HG03139 (cell line): ENCODE measurements around the gene CRYGD.

Source experiments
- ATAC-seq: cut with Tn5 transposase; IDR thresholded peaks from one replicate; pipeline ENCODE4 v1.9.1; 2021; ENCODE audit not compliant: unreplicated experiment

The CRYGD gene

DNA sequence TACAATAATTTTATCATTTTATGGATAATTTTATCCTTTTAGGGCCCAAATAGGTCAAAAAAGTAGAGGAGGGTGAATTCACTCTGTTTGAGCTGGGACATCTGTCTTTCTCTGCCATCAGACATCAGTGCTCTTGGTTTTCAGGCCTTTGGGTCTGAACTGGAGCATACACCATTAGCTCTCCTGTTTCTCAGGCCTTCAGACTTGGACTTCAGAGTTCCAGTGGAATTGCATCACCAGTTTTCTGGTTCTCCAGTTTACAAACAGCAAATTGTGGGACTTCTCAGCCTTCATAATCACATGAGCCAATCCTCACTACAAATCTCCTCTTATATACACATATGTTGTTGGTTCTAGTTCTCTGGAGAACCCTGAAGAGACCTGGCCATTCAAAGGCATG lies 33.9 kb downstream of the CRYGD start:
- no peak for ATAC-seq

- ATAC-seq: no peak
These were observed 38.3 kb downstream of the CRYGD start for GRCh38 chr2:208086029-208086428.

DNA sequence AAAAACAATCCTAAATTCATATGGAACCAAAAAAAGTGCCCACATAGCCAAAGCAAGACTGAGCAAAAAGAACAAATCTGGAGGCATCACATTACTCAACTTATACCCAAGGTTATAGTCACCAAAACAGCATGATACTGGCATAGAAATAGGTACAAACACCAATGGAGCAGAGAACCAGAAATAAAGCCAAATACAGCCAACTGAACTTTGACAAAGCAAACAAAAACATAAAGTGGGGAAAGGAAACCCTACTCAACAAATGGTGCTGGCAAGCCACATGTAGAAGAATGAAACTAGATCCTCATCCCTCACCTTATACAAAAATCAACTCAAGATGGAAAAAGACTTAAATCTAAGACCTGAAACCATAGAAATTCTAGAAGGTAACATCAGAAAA lies 40.5 kb downstream of the CRYGD start:
- ATAC-seq: no peak

GRCh38 chr2:208077276-208077675 lies 47.0 kb downstream of the CRYGD start:
- no peak for ATAC-seq

DNA sequence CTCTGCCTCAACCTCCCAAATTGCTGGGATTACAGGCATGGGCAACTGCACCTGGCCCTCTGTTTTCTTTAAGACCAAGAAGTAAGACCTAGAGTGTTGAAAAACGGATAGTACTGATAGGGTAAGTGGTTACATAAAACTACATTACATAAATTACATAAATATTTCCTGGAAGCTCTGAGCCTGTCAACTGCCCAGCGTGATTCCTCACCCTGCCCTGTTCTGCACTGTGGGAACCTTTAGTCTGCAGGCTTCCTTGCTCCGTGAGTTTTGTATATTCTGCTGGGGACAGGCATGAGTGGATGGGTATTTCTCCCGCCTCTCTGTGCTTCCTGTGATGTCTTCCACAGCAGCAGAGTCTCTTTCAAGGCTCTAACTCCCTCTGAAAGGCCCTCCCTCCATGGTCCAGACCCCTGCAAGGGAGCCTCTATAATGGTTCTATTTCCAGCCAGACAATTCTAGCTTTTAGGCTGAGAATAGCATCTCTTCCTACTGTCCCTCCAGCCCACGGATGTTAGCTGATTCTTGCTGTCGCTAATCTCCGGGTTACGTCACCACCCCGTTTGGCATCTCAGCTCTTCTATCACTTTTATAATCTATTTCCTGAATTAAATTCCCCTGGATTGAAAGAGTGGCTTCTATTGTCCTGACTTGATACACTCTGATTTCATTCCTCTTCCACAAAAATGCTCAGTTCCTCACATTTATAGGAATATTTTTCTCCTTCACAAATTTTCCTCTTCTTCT lies 49.5 kb downstream of the CRYGD start:
- ATAC-seq: no peak

DNA sequence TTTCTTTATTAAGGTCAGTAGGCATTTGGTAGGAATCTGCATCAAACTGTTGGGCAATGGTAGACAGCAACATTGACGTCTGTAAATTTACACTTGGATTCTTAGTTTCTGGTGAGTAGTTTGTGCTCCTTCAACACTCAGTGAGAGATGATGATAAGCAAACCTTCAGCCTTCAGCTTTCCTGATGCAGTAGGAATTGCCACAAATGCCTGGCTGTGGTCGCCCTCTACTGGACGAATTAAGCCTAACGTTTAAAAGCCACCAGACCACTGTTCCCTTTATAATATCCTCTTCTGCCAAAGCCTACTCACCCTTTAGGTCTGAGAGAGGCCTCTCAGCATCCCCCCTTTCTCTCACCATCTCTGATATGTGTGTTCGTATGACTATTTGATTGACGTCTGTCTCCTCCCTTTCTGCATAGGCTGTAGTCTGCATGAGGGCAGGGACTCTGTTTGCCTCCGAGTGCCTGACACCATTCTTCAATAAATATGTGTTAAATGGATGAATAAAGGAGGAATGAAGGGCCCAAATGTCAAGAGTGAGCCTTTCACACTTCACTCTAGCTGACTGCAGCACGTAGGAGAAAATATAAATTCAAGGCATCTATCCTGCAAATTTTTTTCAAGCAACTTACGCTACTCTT lies 52.0 kb downstream of the CRYGD start:
- ATAC-seq: peak; percentile 80
